HG03025 (cell line): ENCODE data around the gene MRFAP1.

Source experiments
- ATAC-seq: cut with Tn5 transposase; IDR thresholded peaks from one replicate; pipeline ENCODE4 v1.9.1; 2021; ENCODE audit warnings: mild to moderate bottlenecking, moderate library complexity; ENCODE audit not compliant: unreplicated experiment, low FRiP score

The MRFAP1 gene

DNA sequence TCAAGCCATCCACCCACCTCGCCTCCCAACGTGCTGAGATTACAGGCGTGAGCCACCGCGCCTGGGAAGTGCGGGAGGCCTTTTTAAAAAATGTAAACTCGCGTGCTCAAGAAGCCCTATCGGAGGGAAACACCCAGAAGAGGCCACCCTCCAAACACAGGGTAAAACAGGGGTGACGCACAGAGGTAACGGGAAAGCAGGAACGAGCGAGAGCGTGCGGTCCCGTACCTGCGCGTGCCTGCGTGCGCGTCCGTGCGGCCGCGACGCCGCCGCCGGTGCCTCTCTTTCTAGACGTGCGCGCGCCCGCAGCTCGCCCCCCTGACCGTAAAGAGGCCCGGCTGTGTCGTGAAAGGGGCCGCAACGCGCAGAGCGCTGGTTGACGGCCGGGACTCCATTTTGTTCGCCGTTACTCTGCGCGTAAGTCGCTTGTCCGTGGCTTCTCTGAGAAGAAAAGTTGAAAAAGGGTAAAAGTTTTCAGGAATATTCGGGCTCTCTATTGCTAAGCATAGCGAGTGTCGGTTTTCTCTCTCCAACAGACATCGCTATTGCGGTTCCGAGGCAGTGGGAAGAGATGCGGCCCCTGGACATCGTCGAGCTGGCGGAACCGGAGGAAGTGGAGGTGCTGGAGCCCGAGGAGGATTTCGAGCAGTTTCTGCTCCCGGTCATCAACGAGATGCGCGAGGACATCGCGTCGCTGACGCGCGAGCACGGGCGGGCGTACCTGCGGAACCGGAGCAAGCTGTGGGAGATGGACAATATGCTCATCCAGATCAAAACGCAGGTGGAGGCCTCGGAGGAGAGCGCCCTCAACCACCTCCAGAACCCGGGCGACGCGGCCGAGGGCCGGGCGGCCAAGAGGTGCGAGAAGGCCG lies at the start of gene MRFAP1:
MRFAP1 (plus strand) TSS at position 394 of the 872 bp plus-strand sequence; CDS start at position 572, 178 bp downstream.
- peak; percentile 85 for ATAC-seq

GRCh38 chr4:6591313-6591712 lies 49.2 kb upstream of the MRFAP1 start:
- no peak for ATAC-seq

DNA sequence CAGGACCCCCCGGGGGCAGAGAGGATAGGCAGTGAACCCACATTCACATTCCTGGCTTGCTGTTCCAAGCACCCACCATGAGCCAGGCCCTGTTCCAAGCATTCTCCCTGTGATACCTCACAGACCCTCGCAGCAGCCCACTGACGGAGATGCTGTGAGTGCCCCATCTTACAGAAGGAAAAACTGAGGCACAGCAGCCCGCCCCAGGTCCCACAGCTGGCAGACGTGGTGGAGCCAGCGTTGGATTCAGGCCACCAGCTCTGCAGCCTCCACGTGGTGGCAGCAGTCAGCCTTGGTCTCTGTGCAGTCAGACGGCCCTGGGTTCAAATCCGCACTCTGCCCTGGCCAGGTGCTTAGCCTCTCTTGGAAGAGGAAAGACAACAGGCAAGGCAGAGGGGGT lies 48.7 kb upstream of the MRFAP1 start:
- ATAC-seq, result no peak

DNA sequence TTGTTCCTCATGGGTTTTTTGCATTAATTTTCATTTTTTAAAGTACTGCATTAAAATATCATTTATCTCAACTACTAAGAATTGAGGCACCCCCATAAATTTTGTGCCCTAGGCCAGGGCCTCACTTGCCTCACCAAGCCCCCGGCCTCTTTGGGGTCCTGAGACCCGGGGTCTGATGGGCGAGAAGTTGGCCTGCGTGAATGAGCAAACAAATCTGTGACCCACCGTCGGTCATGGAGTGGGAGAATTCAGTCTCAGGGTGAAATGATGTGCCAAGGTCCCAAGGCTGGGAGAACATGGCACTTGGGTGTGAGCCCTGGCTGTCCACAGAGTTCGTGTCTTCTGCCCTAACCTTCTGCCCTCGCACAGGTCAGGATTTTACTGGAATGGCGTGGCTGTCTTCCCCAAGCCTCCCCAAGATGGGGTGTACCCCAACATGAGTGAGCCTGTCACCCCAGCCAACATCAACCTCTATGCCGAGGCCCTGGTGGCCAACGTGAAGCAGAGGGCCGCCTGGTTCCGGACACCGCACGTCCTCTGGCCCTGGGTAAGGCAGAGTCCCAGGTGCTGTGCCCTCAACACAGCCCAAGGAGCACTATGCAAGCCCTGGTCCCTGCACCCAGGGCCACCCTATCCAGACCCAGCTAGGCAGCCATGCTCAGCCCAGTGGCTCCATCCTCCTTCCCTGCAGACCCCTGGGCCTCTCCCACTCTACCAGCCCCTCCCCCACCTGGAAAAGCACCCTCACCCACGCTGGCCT lies 47.5 kb upstream of the MRFAP1 start:
- ATAC-seq, result no peak

GRCh38 chr4:6594341-6594740 lies 46.1 kb upstream of the MRFAP1 start:
- ATAC-seq, result no peak

DNA sequence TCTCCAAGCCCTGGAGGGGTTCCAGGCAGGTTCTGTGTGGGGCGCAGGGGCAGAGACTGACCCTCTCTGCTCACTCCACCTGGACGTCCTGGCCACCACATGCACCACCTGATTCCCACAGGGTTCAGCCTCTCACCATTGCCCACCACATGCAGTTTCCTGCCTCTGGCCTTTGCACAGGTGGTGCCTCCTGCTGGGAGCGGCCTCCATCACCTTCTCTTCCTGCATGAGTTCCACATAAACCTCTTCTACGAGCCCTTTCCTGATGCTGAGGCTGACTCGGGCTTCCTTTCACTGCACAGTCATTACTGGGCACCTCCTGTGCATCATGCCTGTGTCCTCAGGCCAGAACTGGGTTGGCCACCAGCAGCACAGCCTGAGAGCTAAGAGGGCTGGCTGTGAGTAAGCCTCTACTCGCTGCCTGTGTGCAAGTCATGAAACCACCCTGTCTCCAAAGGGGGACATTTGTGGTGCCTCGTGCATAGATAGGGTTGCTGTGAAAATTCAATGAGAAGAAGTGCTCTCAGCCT lies 45.6 kb upstream of the MRFAP1 start:
- ATAC-seq, result no peak

GRCh38 chr4:6595897-6596537 lies 44.5 kb upstream of the MRFAP1 start:
- ATAC-seq, result no peak

GRCh38 chr4:6596948-6597347 lies 43.5 kb upstream of the MRFAP1 start:
- ATAC-seq, result no peak

GRCh38 chr4:6598127-6598526 lies 42.4 kb upstream of the MRFAP1 start:
- no peak for ATAC-seq

GRCh38 chr4:6598641-6599040 lies 41.8 kb upstream of the MRFAP1 start:
- no peak for ATAC-seq

DNA sequence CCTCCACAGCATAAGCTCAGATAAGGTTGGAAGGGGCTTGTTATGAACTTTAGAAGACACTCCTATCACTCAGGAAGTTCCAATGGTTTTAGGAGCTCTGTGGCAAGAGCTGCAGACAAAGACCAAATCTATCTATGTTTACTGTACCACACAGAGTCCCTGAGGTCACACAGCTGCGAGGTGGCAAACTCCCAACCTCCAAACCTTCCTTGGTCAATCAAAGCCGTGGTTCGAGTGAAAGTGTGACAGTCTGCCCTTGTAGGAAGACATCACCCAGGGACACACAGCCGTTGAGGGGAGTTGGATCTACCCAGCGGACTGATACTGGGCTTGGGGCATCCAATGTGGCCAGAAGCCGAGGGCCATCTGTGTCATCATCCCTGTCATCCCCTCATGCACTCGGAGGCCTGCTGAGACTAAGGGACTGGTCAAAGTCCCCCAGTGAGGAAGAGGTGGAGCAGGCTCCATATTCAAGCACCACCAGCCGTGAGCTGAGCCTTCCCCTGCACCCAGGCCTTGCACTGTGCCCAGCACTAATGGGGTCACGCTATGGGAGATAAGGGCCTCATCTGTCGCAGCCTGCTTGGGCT lies 38.7 kb upstream of the MRFAP1 start:
- ATAC-seq, result no peak

- no peak for ATAC-seq
Observed at GRCh38 chr4:6602289-6602688, 38.2 kb upstream of the MRFAP1 start.

GRCh38 chr4:6603128-6603527 lies 37.4 kb upstream of the MRFAP1 start:
- ATAC-seq, result no peak

DNA sequence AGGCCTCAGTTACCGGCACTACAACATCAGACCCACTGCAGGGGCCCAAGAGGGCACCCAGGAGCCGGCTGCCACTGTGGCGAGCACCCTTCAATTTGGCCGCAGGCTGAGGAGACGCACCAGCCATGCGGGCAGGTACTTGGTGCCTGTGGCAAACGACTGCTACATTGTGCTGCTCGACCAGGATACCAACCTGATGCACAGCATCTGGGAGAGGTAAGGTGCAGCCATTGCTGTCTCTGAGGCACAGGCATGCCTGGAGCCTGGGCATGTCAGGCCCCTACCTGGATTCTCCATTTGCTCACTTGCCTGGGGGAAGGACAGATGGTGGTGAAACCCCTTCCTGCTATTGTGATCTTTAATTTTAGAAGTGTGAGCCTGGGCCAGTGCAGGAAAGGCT lies 35.4 kb upstream of the MRFAP1 start:
- ATAC-seq, result no peak

DNA sequence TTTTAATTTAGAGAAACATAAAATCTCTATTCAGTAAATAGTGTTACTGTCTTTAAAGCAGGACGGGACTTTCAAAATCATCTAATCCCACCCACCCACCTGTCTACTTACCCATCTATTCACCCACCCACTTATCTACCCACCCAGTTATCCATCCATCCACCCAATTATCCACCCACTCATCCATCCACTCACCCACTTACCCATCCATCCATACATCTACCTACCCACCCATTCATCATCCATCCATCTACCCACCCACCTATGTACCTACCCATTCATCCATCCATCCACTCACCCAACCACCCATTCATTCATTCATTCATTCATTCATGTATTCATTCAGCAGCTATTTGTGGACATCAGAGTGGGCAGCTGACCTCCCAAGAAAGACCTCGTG lies 34.9 kb upstream of the MRFAP1 start:
- no peak for ATAC-seq

DNA sequence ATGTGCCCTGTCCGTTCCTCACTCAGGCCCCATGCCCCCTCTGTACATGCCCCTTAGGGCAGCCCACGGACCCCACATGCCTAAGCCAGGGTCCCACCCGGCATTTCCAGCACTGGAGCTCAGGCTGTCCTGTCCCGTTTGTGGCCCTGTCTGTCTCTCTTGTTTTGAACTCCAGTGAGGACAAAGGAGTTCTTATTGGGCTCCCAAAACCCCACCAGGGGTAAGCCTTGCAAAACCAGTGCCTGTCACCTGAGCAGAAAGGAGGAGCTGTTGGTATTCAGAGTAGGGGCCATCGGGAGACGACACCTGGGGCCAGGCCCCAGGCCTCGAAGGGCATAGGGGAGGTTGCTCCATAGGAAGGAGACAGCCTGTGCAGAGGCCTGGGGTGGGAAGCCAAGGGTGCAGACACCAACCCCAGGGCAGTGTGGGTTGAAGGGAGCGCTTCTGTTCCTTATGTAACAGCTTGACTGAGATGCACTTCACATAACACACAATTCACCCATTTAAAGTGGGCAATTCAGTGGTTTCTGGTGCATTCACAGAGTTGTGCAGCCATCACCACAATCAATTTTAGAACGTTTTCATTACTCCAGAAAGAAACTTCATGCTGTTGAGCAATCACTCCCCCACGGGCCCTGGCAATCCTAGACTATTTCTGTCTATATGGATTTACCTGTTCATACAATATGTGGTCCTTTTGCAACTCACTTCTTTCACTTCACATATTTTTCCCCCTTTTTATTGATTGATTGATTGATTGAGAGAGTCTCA lies 33.8 kb upstream of the MRFAP1 start:
- no peak for ATAC-seq

DNA sequence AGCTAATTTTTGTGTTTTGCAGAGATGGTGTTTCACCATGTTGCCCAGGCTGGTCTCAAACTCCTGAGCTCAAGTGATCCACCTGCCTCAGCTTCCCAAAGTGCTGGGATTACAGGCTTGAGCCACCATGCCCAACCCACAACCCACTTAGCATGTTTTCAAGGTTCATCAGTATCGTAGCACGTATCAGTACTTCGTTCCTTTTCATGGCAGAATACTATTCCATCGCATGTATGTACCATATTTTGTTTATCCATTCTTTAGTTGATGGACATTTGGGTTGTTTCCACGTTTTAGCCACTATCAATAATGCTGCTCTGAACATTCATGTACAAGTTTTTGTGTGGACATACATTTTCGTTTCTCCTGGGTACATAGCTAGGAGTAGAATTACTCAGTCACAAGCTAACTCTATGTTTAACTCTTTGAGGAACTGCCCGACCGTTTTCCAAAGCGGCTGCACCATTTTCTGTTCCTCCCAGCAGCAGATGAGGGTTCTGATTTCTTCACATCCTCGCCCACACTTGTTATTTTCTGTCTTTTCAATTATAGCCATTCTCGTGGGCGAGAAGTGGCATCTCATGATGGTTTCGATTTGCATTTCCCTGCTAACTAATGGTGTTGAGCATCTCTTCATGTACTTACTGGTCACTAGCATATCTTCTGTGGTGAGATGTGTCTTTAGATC lies 33.0 kb upstream of the MRFAP1 start:
- ATAC-seq, result no peak

GRCh38 chr4:6608758-6609414 lies 31.6 kb upstream of the MRFAP1 start:
- ATAC-seq, result no peak
